GM12878 (cell line): Measurements from ENCODE around the gene HMGXB4. TPM values are rescaled to one million over a fixed set of nuclear protein-coding genes. Genes with fewer than 3 reads are reported as not detected.

Source experiments
- GABPA ChIP-seq: IDR thresholded peaks from 2 replicates; pipeline ENCODE4 v1.6.1; 2014; ENCODE audit warnings: antibody characterized with exemption, low read depth, mild to moderate bottlenecking, inconsistent platforms
- KLF5 ChIP-seq: fragments of 450-650 bp; IDR thresholded peaks from 2 replicates; pipeline ENCODE4 v1.6.1; 2014; ENCODE audit warnings: mild to moderate bottlenecking; ENCODE audit not compliant: partially characterized antibody
- MXI1 ChIP-seq: fragments of 150-350 bp; IDR thresholded peaks from 2 replicates; pipeline ENCODE4 v1.6.1; 2011; ENCODE audit warnings: low read depth, mild to moderate bottlenecking, inconsistent platforms, low read length, improper control_type of control experiment
- NBN ChIP-seq: fragments of 450-650 bp; IDR thresholded peaks from 2 replicates; pipeline ENCODE4 v1.6.1; 2016
- NR2C1 ChIP-seq: fragments of 450-650 bp; IDR thresholded peaks from 2 replicates; pipeline ENCODE4 v1.6.1; 2017; ENCODE audit warnings: antibody characterized with exemption, mild to moderate bottlenecking, moderate library complexity
- POLR2AphosphoS2 ChIP-seq: IDR thresholded peaks from 2 replicates; pipeline ENCODE4 v1.6.1; 2011; ENCODE audit warnings: low read depth, mild to moderate bottlenecking, low read length, improper control_type of control experiment, moderate library complexity
- POU2F2 ChIP-seq: IDR thresholded peaks from 3 replicates; pipeline ENCODE4 v1.6.1; 2011; ENCODE audit warnings: low read depth, mild to moderate bottlenecking, low read length, borderline replicate concordance
- SREBF1 ChIP-seq: IDR thresholded peaks from 2 replicates; pipeline ENCODE4 v1.6.1; 2012; ENCODE audit warnings: mild to moderate bottlenecking, low read length
- SREBF2 ChIP-seq: IDR thresholded peaks from 2 replicates; pipeline ENCODE4 v1.6.1; 2012; ENCODE audit warnings: mild to moderate bottlenecking, low read length
- TAF1 ChIP-seq: IDR thresholded peaks from 2 replicates; pipeline ENCODE4 v1.6.1; 2011; ENCODE audit warnings: mild to moderate bottlenecking, low read depth, low read length, borderline replicate concordance
- TBL1XR1 ChIP-seq: IDR thresholded peaks from 2 replicates; pipeline ENCODE4 v1.6.1; 2012; ENCODE audit warnings: low read depth, low read length, improper control_type of control experiment
- TCF12 ChIP-seq: IDR thresholded peaks from 2 replicates; pipeline ENCODE4 v1.6.1; 2011; ENCODE audit warnings: low read depth, mild to moderate bottlenecking, low read length
- ZBTB40 ChIP-seq: fragments of 450-650 bp; IDR thresholded peaks from 2 replicates; pipeline ENCODE4 v1.6.1; 2016; ENCODE audit warnings: mild to moderate bottlenecking, moderate library complexity, borderline replicate concordance
- polyA plus RNA-seq, 11 experiments: library from polyadenylated mRNA; depleted of rRNA in 4 of 11; unstranded in 6 of 11; stranded (reverse) in 5 of 11; fragments of >200 nt; fragmentation: Nextera tagmentation in 4 of 11; fragmentation: Illumina TruSeq in 1 of 11; extraction: Ambion mirVana in 4 of 11; extraction: Trizol in 1 of 11; gene quantifications; 1 replicate in 1 of 11; 2 replicates in 10 of 11; pipeline versions ENCODE4 v1.2.1 to v1.2.3, GENCODE V29; 2011 to 2016; ENCODE audit warnings: inconsistent platforms in 2 of 11, missing spikeins in 2 of 11, low read depth in 1 of 11
- total RNA-seq, 4 experiments: library from RNA; depleted of rRNA in 3 of 4; stranded (reverse); fragments of >200 nt in 3 of 4; fragmentation: Illumina TruSeq in 1 of 4; extraction: Trizol in 1 of 4; gene quantifications; 2 replicates each; pipeline versions ENCODE4 v1.2.1 to v1.2.3, GENCODE V29; 2013 to 2021
- TF ChIP-seq, protein P1 (sequence below): IDR thresholded peaks from 2 replicates; pipeline ENCODE4 v1.6.1; 2012; ENCODE audit warnings: improper control_type of control experiment, low read depth, low read length; ENCODE audit not compliant: insufficient replicate concordance
- TF ChIP-seq, protein P2 (sequence below): fragments of 450-650 bp; conservative IDR thresholded peaks from 2 replicates; pipeline ENCODE4 v1.6.1; 2017; ENCODE audit warnings: mild to moderate bottlenecking, moderate library complexity
- TF ChIP-seq, protein P3 (sequence below): fragments of 150-350 bp; IDR thresholded peaks from 2 replicates; pipeline ENCODE4 v1.6.1; 2014; ENCODE audit warnings: mild to moderate bottlenecking, low read depth, low read length

Gene HMGXB4
- total and polyA plus RNA-seq, 10 of the 15 experiments (the other 5 are each of a cell fraction or from before 2014, with no cell fraction given) = 15.5 to 44.5 (median 24.9) TPM

- TF ChIP-seq, protein P1, sequence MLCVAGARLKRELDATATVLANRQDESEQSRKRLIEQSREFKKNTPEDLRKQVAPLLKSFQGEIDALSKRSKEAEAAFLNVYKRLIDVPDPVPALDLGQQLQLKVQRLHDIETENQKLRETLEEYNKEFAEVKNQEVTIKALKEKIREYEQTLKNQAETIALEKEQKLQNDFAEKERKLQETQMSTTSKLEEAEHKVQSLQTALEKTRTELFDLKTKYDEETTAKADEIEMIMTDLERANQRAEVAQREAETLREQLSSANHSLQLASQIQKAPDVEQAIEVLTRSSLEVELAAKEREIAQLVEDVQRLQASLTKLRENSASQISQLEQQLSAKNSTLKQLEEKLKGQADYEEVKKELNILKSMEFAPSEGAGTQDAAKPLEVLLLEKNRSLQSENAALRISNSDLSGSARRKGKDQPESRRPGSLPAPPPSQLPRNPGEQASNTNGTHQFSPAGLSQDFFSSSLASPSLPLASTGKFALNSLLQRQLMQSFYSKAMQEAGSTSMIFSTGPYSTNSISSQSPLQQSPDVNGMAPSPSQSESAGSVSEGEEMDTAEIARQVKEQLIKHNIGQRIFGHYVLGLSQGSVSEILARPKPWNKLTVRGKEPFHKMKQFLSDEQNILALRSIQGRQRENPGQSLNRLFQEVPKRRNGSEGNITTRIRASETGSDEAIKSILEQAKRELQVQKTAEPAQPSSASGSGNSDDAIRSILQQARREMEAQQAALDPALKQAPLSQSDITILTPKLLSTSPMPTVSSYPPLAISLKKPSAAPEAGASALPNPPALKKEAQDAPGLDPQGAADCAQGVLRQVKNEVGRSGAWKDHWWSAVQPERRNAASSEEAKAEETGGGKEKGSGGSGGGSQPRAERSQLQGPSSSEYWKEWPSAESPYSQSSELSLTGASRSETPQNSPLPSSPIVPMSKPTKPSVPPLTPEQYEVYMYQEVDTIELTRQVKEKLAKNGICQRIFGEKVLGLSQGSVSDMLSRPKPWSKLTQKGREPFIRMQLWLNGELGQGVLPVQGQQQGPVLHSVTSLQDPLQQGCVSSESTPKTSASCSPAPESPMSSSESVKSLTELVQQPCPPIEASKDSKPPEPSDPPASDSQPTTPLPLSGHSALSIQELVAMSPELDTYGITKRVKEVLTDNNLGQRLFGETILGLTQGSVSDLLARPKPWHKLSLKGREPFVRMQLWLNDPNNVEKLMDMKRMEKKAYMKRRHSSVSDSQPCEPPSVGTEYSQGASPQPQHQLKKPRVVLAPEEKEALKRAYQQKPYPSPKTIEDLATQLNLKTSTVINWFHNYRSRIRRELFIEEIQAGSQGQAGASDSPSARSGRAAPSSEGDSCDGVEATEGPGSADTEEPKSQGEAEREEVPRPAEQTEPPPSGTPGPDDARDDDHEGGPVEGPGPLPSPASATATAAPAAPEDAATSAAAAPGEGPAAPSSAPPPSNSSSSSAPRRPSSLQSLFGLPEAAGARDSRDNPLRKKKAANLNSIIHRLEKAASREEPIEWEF = no peak
- TF ChIP-seq NR2C1 = no peak; the same call in 1 of the 2 replicates
- TF ChIP-seq, protein P2, sequence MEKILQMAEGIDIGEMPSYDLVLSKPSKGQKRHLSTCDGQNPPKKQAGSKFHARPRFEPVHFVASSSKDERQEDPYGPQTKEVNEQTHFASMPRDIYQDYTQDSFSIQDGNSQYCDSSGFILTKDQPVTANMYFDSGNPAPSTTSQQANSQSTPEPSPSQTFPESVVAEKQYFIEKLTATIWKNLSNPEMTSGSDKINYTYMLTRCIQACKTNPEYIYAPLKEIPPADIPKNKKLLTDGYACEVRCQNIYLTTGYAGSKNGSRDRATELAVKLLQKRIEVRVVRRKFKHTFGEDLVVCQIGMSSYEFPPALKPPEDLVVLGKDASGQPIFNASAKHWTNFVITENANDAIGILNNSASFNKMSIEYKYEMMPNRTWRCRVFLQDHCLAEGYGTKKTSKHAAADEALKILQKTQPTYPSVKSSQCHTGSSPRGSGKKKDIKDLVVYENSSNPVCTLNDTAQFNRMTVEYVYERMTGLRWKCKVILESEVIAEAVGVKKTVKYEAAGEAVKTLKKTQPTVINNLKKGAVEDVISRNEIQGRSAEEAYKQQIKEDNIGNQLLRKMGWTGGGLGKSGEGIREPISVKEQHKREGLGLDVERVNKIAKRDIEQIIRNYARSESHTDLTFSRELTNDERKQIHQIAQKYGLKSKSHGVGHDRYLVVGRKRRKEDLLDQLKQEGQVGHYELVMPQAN = no peak
- no peak for TF ChIP-seq POU2F2
- TF ChIP-seq, protein P3, sequence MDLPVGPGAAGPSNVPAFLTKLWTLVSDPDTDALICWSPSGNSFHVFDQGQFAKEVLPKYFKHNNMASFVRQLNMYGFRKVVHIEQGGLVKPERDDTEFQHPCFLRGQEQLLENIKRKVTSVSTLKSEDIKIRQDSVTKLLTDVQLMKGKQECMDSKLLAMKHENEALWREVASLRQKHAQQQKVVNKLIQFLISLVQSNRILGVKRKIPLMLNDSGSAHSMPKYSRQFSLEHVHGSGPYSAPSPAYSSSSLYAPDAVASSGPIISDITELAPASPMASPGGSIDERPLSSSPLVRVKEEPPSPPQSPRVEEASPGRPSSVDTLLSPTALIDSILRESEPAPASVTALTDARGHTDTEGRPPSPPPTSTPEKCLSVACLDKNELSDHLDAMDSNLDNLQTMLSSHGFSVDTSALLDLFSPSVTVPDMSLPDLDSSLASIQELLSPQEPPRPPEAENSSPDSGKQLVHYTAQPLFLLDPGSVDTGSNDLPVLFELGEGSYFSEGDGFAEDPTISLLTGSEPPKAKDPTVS = no peak
- TF ChIP-seq NBN = no peak
- no peak for TF ChIP-seq POLR2AphosphoS2
- TF ChIP-seq TBL1XR1 = no peak
- TF ChIP-seq GABPA = no peak
- no peak for TF ChIP-seq SREBF2
- TF ChIP-seq TCF12 = no peak
- no peak for TF ChIP-seq KLF5
- no peak for TF ChIP-seq MXI1
- TF ChIP-seq ZBTB40 = no peak
- TF ChIP-seq TAF1 = no peak
- no peak for TF ChIP-seq SREBF1
Measured at GRCh38 chr22:35310556-35311550, 53.6 kb downstream of the HMGXB4 start (continued).
